Epidermal melanocyte (primary cell): Measurements from ENCODE around the gene KRTAP4-5.
"Not testable (repeated sequence)": the region's sequence is repeated elsewhere in the genome, so short reads cannot be mapped to it uniquely, and the experiment has no call there.

Source experiments
- DNase-seq: peaks from one replicate; pipeline ENCODE4 v3.0.0; 2011; ENCODE audit warnings: low spot score; ENCODE audit not compliant: insufficient read length

KRTAP4-5 gene

DNA sequence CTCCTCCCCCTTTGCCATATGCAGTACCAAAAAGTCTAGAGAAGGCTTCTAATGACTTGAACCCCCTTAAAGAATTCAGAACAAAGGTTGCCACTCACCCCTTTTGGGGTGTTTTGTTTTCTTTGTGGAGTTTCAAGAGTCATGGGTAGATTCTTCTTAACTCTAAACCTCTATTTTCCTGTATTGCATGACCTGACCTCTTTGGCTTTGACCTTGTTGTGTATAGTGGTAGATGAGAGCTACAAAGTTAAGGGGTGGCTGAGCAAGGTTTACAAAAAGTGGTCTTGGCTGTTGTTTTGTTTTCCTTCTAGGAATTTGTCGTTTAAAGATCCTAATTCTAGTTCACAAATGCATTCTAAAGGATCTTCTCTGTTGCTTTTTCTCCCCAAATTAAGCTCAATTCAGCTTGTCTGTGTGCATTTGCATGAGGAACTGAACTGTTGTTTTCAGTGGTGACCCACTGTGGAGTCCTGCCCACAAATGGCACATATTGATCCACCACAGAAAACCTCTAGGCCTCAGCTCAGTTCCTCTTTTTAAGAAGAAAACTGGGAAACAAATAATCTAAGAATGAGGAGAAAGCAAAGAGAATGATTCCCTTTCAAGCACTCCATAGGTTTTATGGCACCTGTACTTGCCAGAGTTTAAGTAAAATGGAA, 40.8 kb downstream of the KRTAP4-5 start:
- DNase-seq: not testable (repeated sequence)

GRCh38 chr17:41107941-41108450, 41.6 kb downstream of the KRTAP4-5 start:
- no peak for DNase-seq

- not testable (repeated sequence) for DNase-seq
These were observed 44.3 kb downstream of the KRTAP4-5 start, which contains the start of gene KRTAP4-9 for GRCh38 chr17:41105347-41105746. Gene KRTAP4-9, plus strand, starts transcription at chr17:41105389. Its CDS starts 0 bp downstream, at chr17:41105389.

- DNase-seq: not testable (repeated sequence)
These were observed 45.1 kb downstream of the KRTAP4-5 start for GRCh38 chr17:41104386-41105038.

DNA sequence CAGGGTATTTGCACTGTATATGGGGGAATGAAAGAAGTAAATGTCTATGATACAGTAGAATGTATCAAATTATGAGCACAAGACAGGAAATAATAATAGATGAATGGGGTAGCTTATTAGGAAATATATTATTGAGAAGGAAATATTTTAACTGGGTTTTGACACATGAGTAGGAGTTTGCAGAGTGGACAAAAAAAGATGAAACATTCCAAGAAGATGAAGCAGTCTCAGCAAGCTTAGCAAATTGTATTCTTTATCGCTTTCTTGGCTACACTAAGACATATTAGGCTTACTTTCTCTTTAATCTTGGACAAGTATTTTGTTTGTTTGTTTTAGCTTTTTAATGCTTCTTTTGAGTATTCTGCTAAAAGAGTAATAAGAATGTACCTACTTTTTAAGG, 45.7 kb downstream of the KRTAP4-5 start:
- DNase-seq: no peak

- no peak for DNase-seq
These were observed 47.9 kb downstream of the KRTAP4-5 start, which contains the start of gene KRTAP4-16 for GRCh38 chr17:41101586-41102259. Gene KRTAP4-16, minus strand, starts transcription at chr17:41102209. Its CDS starts 0 bp downstream, at chr17:41102209.

DNA sequence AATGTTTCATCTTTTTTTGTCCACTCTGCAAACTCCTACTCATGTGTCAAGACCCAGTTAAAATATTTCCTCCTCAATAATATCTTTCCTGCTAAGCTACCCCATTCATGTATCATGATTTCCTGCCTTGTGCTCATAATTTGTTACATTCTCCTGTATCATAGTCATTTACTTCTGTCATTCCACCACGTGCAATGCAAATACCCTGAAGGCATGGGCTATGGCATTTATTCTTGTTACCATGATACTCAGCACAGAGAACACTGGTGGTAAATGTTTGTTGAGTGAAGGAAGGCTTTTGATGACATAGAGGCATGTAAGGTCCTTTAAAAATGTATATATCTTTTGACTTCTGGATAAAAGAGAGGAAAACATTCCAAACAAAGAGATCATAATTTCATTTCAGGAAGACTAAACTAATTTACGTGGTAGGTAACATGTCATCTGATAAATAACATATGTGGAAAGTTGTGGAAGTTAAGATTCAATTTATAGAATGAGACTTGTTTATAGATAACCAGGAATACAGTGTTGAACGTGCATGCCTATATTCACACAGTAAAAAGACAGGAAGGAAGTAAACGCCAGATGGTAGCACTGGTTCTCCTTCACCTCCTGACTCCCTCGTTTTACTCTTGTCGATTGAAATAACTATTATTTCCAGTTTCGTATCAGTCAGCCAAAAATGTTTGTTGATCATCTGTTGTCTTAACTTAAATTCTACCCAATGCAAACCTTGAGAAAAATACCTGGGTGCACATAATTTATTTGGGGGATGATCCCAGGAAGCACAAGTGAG, 49.7 kb downstream of the KRTAP4-5 start:
- DNase-seq: not testable (repeated sequence)
